ENCODE results near the gene PARS2.

The PARS2 gene

GRCh38 chr1:54795841-54796468 lies 31.6 kb upstream of the PARS2 start:
- 92% methylated on average over 18 of the region's 18 CpGs for WGBS
- Histone ChIP-seq H3K9ac (ENCODE audit: low read length) (no peak overlapping the region), H4K91ac (ENCODE audit: low read length) (peak overlapping the region; percentile 3), H3K36me3 (ENCODE audit: control insufficient read depth in 1 of 2, insufficient read depth in 2 of 2, low read depth in 1 of 2, low read length in 2 of 2) (no peaks in the 10 kb centered on the region), H3K4me3 (ENCODE audit: insufficient read depth in 1 of 2, low read depth in 1 of 2, low read length in 2 of 2) (no peak overlapping the region), H2BK12ac (ENCODE audit: low read length in 2 of 2) (no peak overlapping the region), H2BK5ac (ENCODE audit: low read depth, low read length, poor library complexity, severe bottlenecking) (no peak overlapping the region), H3K14ac (ENCODE audit: low read length in 2 of 2) (no peak overlapping the region), H3K27me3 (ENCODE audit: control insufficient read depth in 1 of 2, insufficient read depth in 1 of 2, low read length in 2 of 2) (peaks cover 27 to 39% of the 10 kb centered on the region in 2 experiments), H3K4me2 (ENCODE audit: low read length, poor library complexity, severe bottlenecking) (no peak overlapping the region), H2BK15ac (ENCODE audit: low read depth, poor library complexity, severe bottlenecking) (no peak overlapping the region), H2AFZ (ENCODE audit: low read depth, low read length) (no peak overlapping the region), H4K8ac (ENCODE audit: low read length) (no peak overlapping the region), H3K9me3 (ENCODE audit: control insufficient read depth, low read length) (peaks cover 8% of the 10 kb centered on the region), H3K27ac (ENCODE audit: low read length, poor library complexity, severe bottlenecking) (no peak overlapping the region), H3K79me1 (replicated peaks; ENCODE audit: low read length, poor library complexity, severe bottlenecking) (no peaks in the 10 kb centered on the region), H3K23ac (ENCODE audit: low read length in 2 of 2) (peak overlapping the region in 1 of 2 experiments; percentile 57), H3K4ac (ENCODE audit: low read depth in 1 of 2, low read length in 2 of 2) (no peak overlapping the region), H2BK120ac (ENCODE audit: low read depth, low read length) (no peak overlapping the region), H2AK5ac (ENCODE audit: low read length, severe bottlenecking) (no peak overlapping the region), H3K4me1 (ENCODE audit: control insufficient read depth, insufficient read depth, low read depth, low read length) (peaks cover 5% of the 10 kb centered on the region), H3K18ac (ENCODE audit: low read depth in 1 of 2, low read length in 2 of 2) (no peak overlapping the region)
- DNase-seq: no peak

GRCh38 chr1:54795356-54795665 lies 31.0 kb upstream of the PARS2 start:
- H3K79me1 ChIP-seq (replicated peaks; ENCODE audit: low read length, poor library complexity, severe bottlenecking): no peaks in the 10 kb centered on the region
- H3K27ac ChIP-seq (ENCODE audit: low read length, poor library complexity, severe bottlenecking): no peak overlapping the region
- no peak overlapping the region for H4K91ac ChIP-seq (ENCODE audit: low read length)
- peaks cover 8% of the 10 kb centered on the region for H3K9me3 ChIP-seq (ENCODE audit: control insufficient read depth, low read length)
- H3K36me3 ChIP-seq (ENCODE audit: control insufficient read depth in 1 of 2, insufficient read depth in 2 of 2, low read depth in 1 of 2, low read length in 2 of 2): no peaks in the 10 kb centered on the region
- H3K14ac ChIP-seq (ENCODE audit: low read length in 2 of 2): no peak overlapping the region
- no peak overlapping the region for H3K4ac ChIP-seq (ENCODE audit: low read depth in 1 of 2, low read length in 2 of 2)
- no peak overlapping the region for H3K4me3 ChIP-seq (ENCODE audit: insufficient read depth in 1 of 2, low read depth in 1 of 2, low read length in 2 of 2)
- no peak overlapping the region for H2BK12ac ChIP-seq (ENCODE audit: low read length in 2 of 2)
- H4K8ac ChIP-seq (ENCODE audit: low read length): no peak overlapping the region
- no peak overlapping the region for H2BK120ac ChIP-seq (ENCODE audit: low read depth, low read length)
- H3K4me2 ChIP-seq (ENCODE audit: low read length, poor library complexity, severe bottlenecking): no peak overlapping the region
- no peak overlapping the region for H2AFZ ChIP-seq (ENCODE audit: low read depth, low read length)
- H3K27me3 ChIP-seq (ENCODE audit: control insufficient read depth in 1 of 2, insufficient read depth in 1 of 2, low read length in 2 of 2): peaks cover 23 to 41% of the 10 kb centered on the region in 2 experiments
- H3K9ac ChIP-seq (ENCODE audit: low read length): no peak overlapping the region
- no peak for DNase-seq
- no peak overlapping the region for H2BK15ac ChIP-seq (ENCODE audit: low read depth, poor library complexity, severe bottlenecking)
- 76% methylated on average over 3 of the region's 4 CpGs for WGBS
- no peak overlapping the region for H2AK5ac ChIP-seq (ENCODE audit: low read length, severe bottlenecking)
- peaks cover 4% of the 10 kb centered on the region for H3K4me1 ChIP-seq (ENCODE audit: control insufficient read depth, insufficient read depth, low read depth, low read length)
- no peak overlapping the region for H3K23ac ChIP-seq (ENCODE audit: low read length in 2 of 2)
- H3K18ac ChIP-seq (ENCODE audit: low read depth in 1 of 2, low read length in 2 of 2): no peak overlapping the region
- no peak overlapping the region for H2BK5ac ChIP-seq (ENCODE audit: low read depth, low read length, poor library complexity, severe bottlenecking)

- H2AFZ ChIP-seq (ENCODE audit: low read depth, low read length): no peak overlapping the region
- H3K36me3 ChIP-seq (ENCODE audit: control insufficient read depth in 1 of 2, insufficient read depth in 2 of 2, low read depth in 1 of 2, low read length in 2 of 2): no peaks in the 10 kb centered on the region
- H3K9ac ChIP-seq (ENCODE audit: low read length): no peak overlapping the region
- H3K79me1 ChIP-seq (replicated peaks; ENCODE audit: low read length, poor library complexity, severe bottlenecking): no peaks in the 10 kb centered on the region
- no peak overlapping the region for H4K91ac ChIP-seq (ENCODE audit: low read length)
- DNase-seq: peak; percentile 13
- no peak overlapping the region for H3K14ac ChIP-seq (ENCODE audit: low read length in 2 of 2)
- no peak overlapping the region for H4K8ac ChIP-seq (ENCODE audit: low read length)
- 85% methylated on average over 4 of the region's 4 CpGs for WGBS
- H2AK5ac ChIP-seq (ENCODE audit: low read length, severe bottlenecking): no peak overlapping the region
- no peak overlapping the region for H3K27ac ChIP-seq (ENCODE audit: low read length, poor library complexity, severe bottlenecking)
- no peak overlapping the region for H2BK15ac ChIP-seq (ENCODE audit: low read depth, poor library complexity, severe bottlenecking)
- H2BK12ac ChIP-seq (ENCODE audit: low read length in 2 of 2): no peak overlapping the region
- no peak overlapping the region for H2BK120ac ChIP-seq (ENCODE audit: low read depth, low read length)
- H3K4ac ChIP-seq (ENCODE audit: low read depth in 1 of 2, low read length in 2 of 2): no peak overlapping the region
- peaks cover 4% of the 10 kb centered on the region for H3K4me1 ChIP-seq (ENCODE audit: control insufficient read depth, insufficient read depth, low read depth, low read length)
- peaks cover 8% of the 10 kb centered on the region for H3K9me3 ChIP-seq (ENCODE audit: control insufficient read depth, low read length)
- H3K4me2 ChIP-seq (ENCODE audit: low read length, poor library complexity, severe bottlenecking): no peak overlapping the region
- H2BK5ac ChIP-seq (ENCODE audit: low read depth, low read length, poor library complexity, severe bottlenecking): no peak overlapping the region
- H3K4me3 ChIP-seq (ENCODE audit: insufficient read depth in 1 of 2, low read depth in 1 of 2, low read length in 2 of 2): no peak overlapping the region
- peaks cover 21 to 42% of the 10 kb centered on the region in 2 experiments for H3K27me3 ChIP-seq (ENCODE audit: control insufficient read depth in 1 of 2, insufficient read depth in 1 of 2, low read length in 2 of 2)
- H3K23ac ChIP-seq (ENCODE audit: low read length in 2 of 2): no peak overlapping the region
- no peak overlapping the region for H3K18ac ChIP-seq (ENCODE audit: low read depth in 1 of 2, low read length in 2 of 2)
Measured at GRCh38 chr1:54794451-54795355, 30.4 kb upstream of the PARS2 start.

- H3K4me1 ChIP-seq (ENCODE audit: control insufficient read depth, insufficient read depth, low read depth, low read length): no peaks in the 10 kb centered on the region
- H3K27me3 ChIP-seq (ENCODE audit: control insufficient read depth in 1 of 2, insufficient read depth in 1 of 2, low read length in 2 of 2): peaks cover 34 to 36% of the 10 kb centered on the region in 2 experiments
- H3K9ac ChIP-seq (ENCODE audit: low read length): no peak overlapping the region
- no peak overlapping the region for H2BK5ac ChIP-seq (ENCODE audit: low read depth, low read length, poor library complexity, severe bottlenecking)
- no peak overlapping the region for H3K14ac ChIP-seq (ENCODE audit: low read length in 2 of 2)
- no peak overlapping the region for H4K8ac ChIP-seq (ENCODE audit: low read length)
- WGBS: 69% methylated on average over 4 of the region's 7 CpGs
- H3K23ac ChIP-seq (ENCODE audit: low read length in 2 of 2): no peak overlapping the region
- H3K4me3 ChIP-seq (ENCODE audit: insufficient read depth in 1 of 2, low read depth in 1 of 2, low read length in 2 of 2): no peak overlapping the region
- peaks cover 8% of the 10 kb centered on the region for H3K9me3 ChIP-seq (ENCODE audit: control insufficient read depth, low read length)
- no peaks in the 10 kb centered on the region for H3K36me3 ChIP-seq (ENCODE audit: control insufficient read depth in 1 of 2, insufficient read depth in 2 of 2, low read depth in 1 of 2, low read length in 2 of 2)
- no peak overlapping the region for H3K4ac ChIP-seq (ENCODE audit: low read depth in 1 of 2, low read length in 2 of 2)
- no peak overlapping the region for H3K18ac ChIP-seq (ENCODE audit: low read depth in 1 of 2, low read length in 2 of 2)
- H3K27ac ChIP-seq (ENCODE audit: low read length, poor library complexity, severe bottlenecking): no peak overlapping the region
- DNase-seq: no peak
- H2BK15ac ChIP-seq (ENCODE audit: low read depth, poor library complexity, severe bottlenecking): no peak overlapping the region
- H2AFZ ChIP-seq (ENCODE audit: low read depth, low read length): no peak overlapping the region
- no peak overlapping the region for H4K91ac ChIP-seq (ENCODE audit: low read length)
- no peak overlapping the region for H2AK5ac ChIP-seq (ENCODE audit: low read length, severe bottlenecking)
- H3K79me1 ChIP-seq (replicated peaks; ENCODE audit: low read length, poor library complexity, severe bottlenecking): no peaks in the 10 kb centered on the region
- H2BK120ac ChIP-seq (ENCODE audit: low read depth, low read length): no peak overlapping the region
- no peak overlapping the region for H2BK12ac ChIP-seq (ENCODE audit: low read length in 2 of 2)
- H3K4me2 ChIP-seq (ENCODE audit: low read length, poor library complexity, severe bottlenecking): no peak overlapping the region
Measured at GRCh38 chr1:54792686-54793282, 28.5 kb upstream of the PARS2 start.

Data from mesenchymal stem cell (in vitro differentiated cells and primary cell).